H1 (cell line): Measurements from ENCODE around the gene EYA4. TPM values are rescaled to one million over a fixed set of nuclear protein-coding genes. Genes with fewer than 3 reads are reported as not detected.

ENCODE experiments used
- ATF3 ChIP-seq: IDR thresholded peaks from 2 replicates; pipeline ENCODE4 v1.6.1; 2011; ENCODE audit warnings: low read depth, mild to moderate bottlenecking, low read length; ENCODE audit not compliant: insufficient read depth
- CBX8 ChIP-seq: fragments of 300-800, 300-1000 bp; sonication (generic); IDR thresholded peaks from 2 replicates; pipeline ENCODE4 v1.7.1; 2016; ENCODE audit warnings: low read depth, low read length, borderline replicate concordance
- CREB1 ChIP-seq: IDR thresholded peaks from 2 replicates; pipeline ENCODE4 v1.6.1; 2012; ENCODE audit warnings: inconsistent platforms
- KDM1A ChIP-seq: fragments of 200-600, 300-600 bp; sonication (generic); IDR thresholded peaks from 2 replicates; pipeline ENCODE4 v1.7.1; 2016; ENCODE audit warnings: mild to moderate bottlenecking, low read length, borderline replicate concordance
- SIN3A ChIP-seq, 2 experiments: IDR thresholded peaks in 1 of 2; conservative IDR thresholded peaks in 1 of 2; 2 replicates each; pipeline ENCODE4 v1.6.1; 2011 to 2012; ENCODE audit warnings: low read length in 2 of 2, improper control_type of control experiment in 1 of 2, low read depth in 1 of 2, mild to moderate bottlenecking in 1 of 2
- USF2 ChIP-seq: IDR thresholded peaks from 2 replicates; pipeline ENCODE4 v1.6.1; 2011; ENCODE audit warnings: low read length, improper control_type of control experiment
- polyA plus RNA-seq, 7 experiments: library from polyadenylated mRNA; depleted of rRNA in 3 of 7; stranded (reverse) in 5 of 7; unstranded in 2 of 7; fragments of >200 nt in 5 of 7; fragments of 200-250 nt in 2 of 7; gene quantifications; 1 replicate in 5 of 7; 2 replicates in 1 of 7; 4 replicates in 1 of 7; pipeline versions ENCODE4 v1.2.1 to v1.2.3, GENCODE V29; 2011 to 2013; ENCODE audit warnings: missing spikeins in 2 of 7, mixed read lengths in 2 of 7
- total RNA-seq: library from RNA; stranded (reverse); fragmentation: NEBNext Ultra II Directional; extraction: Animal tissue kit (Norgen Biotek cat#: 25700); gene quantifications from 2 replicates; pipeline ENCODE4 v1.2.1, GENCODE V29; 2021

EYA4 gene
- total and polyA plus RNA-seq, 2 of the 8 experiments (the other 6 are each of a cell fraction or from before 2014, with no cell fraction given): 0.06 to 0.17 TPM

- TF ChIP-seq SIN3A (conservative IDR thresholded peaks at IDR 0.05 in 1 of 2, IDR thresholded peaks at IDR 0.05 in 1 of 2; ENCODE audit: low read depth in 1 of 2, low read length in 2 of 2) (no peak), CBX8 (no peak), ATF3 (no peak), USF2 (no peak), KDM1A (no peak), CREB1 (no peak)
These were observed 318.8 kb downstream of the EYA4 start (continued) for GRCh38 chr6:133559926-133560325.
